ENCODE data around the gene NCKAP1.

The NCKAP1 gene

DNA sequence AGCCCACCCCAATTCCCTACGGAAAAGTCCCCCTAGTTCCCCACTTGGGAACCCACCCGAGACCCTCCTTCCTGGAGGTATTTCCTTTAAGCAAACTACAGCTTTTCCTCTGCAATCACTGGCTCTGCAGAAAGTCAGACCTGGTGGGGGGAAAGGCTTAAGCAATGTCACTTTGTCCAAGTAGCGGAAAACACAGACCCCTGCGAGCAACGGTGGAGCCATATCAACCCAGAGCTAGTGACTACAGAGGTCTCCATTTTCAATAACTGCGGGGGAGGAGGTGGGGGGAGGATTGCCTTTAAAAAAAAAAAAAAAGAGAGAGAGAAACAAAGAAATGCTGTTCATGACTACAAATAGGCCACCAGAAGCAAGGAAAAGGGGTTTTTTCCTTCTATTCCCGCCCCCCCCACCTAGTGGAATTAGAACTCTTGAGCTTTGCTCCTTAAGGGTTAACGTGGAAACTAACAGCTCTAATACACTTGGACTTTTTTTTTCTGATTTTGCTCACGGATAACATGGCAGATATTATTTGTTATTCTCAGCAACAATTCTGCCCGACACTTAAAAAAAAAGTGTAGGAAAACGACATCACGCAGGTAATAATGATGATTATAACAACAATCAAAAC lies 170.7 kb downstream of the NCKAP1 start:
- no peak overlapping the region for H3K27ac ChIP-seq (ENCODE audit: low read depth, low read length)
- H3K27me3 ChIP-seq (ENCODE audit: control insufficient read depth in 5 of 5, insufficient read depth in 4 of 5, low read length in 5 of 5), result peaks cover 2 to 16% (median 4%) of the 10 kb centered on the region in 5 donors
- peak overlapping the region in 4 of 5 donors; percentile 54 to 71 (median 68) for H3K4me3 ChIP-seq (ENCODE audit: low read depth in 1 of 5, low read length in 5 of 5)
- peaks cover 2 to 24% (median 20%) of the 10 kb centered on the region in 5 donors for H3K4me1 ChIP-seq (ENCODE audit: control insufficient read depth in 5 of 5, insufficient read depth in 5 of 5, low read length in 5 of 5)
- H3K9me3 ChIP-seq (ENCODE audit: control insufficient read depth in 5 of 5, low read length in 5 of 5), result no peaks in the 10 kb centered on the region
- peak overlapping the region in 1 of 5 donors; percentile 48 for H3K9ac ChIP-seq (ENCODE audit: low read length in 5 of 5)
- H3K36me3 ChIP-seq (ENCODE audit: control insufficient read depth in 5 of 5, insufficient read depth in 5 of 5, low read length in 5 of 5), result no peaks in the 10 kb centered on the region

DNA sequence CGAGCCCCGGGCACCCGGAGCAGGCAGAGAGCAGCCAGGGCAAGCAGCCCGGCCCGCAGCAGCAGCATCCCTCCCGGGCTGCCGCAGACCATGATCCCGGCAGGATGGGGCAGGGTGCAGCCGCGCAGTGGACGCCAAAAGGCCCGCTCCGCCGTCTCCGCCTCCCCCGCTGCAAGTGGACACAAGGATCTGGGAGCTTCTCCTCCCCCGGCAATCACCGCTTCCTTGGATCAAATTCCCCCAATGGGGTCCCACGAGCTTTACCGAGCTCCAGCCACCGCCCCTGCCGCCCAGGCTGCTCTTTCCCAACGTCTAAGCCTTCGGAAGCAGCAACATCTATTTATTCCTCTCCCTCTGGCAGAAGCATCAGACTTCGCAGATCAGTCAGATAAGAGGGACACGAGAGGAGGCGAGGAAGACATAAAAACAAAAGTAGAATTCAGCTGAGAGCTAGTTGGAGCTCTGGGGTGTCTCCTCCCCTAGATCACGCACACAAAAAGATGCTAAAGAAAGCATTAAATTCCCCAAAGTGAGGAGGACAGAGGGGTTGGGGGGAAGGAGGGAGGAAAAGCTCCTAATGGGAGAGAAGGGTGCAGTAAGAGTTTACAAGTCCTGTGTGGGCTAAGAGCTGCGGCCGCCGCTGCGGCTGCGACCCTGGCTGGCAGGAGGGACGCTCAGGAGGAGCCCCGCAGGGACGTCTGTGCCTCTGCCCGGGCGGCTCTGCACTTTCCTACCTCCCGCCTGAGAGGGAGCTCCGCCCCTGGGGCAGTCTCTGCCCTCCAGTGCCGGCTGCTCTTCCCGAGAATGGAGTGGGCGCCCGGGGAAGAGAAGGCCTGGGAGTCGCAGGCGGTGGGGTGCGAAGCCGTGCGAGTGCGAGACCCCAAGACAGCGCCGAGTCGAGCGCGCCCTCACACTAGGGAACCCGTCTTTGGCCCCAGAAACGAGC lies 171.5 kb downstream of the NCKAP1 start, which contains the start of gene FRZB:
Gene FRZB (minus strand): TSS at position 177 of the 946 bp plus-strand sequence. CDS start 85 bp downstream, at position 92.
- Histone ChIP-seq H3K4me3 (ENCODE audit: low read depth in 1 of 5, low read length in 5 of 5) (peak within 1 kb of the TSS; percentile 54 to 74 (median 68)), H3K9me3 (ENCODE audit: control insufficient read depth in 5 of 5, low read length in 5 of 5) (no peaks in the 10 kb centered on the region), H3K27ac (ENCODE audit: low read depth, low read length) (no peak within 1 kb of the TSS), H3K4me1 (ENCODE audit: control insufficient read depth in 5 of 5, insufficient read depth in 5 of 5, low read length in 5 of 5) (peaks cover 2 to 24% (median 20%) of the 10 kb centered on the region in 5 donors), H3K27me3 (ENCODE audit: control insufficient read depth in 5 of 5, insufficient read depth in 4 of 5, low read length in 5 of 5) (peaks cover 2 to 16% (median 4%) of the 10 kb centered on the region in 5 donors), H3K36me3 (ENCODE audit: control insufficient read depth in 5 of 5, insufficient read depth in 5 of 5, low read length in 5 of 5) (no peaks in the 10 kb centered on the region), H3K9ac (ENCODE audit: low read length in 5 of 5) (peak within 1 kb of the TSS in 4 of 5 donors; percentile 2 to 73 (median 55))

- H3K27ac ChIP-seq (ENCODE audit: low read depth, low read length), result no peak overlapping the region
- H3K27me3 ChIP-seq (ENCODE audit: control insufficient read depth in 5 of 5, insufficient read depth in 4 of 5, low read length in 5 of 5), result peaks cover 2 to 16% (median 4%) of the 10 kb centered on the region in 5 donors
- no peak overlapping the region for H3K9ac ChIP-seq (ENCODE audit: low read length in 5 of 5)
- H3K36me3 ChIP-seq (ENCODE audit: control insufficient read depth in 5 of 5, insufficient read depth in 5 of 5, low read length in 5 of 5), result no peaks in the 10 kb centered on the region
- H3K4me1 ChIP-seq (ENCODE audit: control insufficient read depth in 5 of 5, insufficient read depth in 5 of 5, low read length in 5 of 5), result peaks cover 2 to 24% (median 20%) of the 10 kb centered on the region in 5 donors
- no peaks in the 10 kb centered on the region for H3K9me3 ChIP-seq (ENCODE audit: control insufficient read depth in 5 of 5, low read length in 5 of 5)
- H3K4me3 ChIP-seq (ENCODE audit: low read depth in 1 of 5, low read length in 5 of 5), result peak overlapping the region in 4 of 5 donors; percentile 54 to 71 (median 68)
These were observed 172.2 kb downstream of the NCKAP1 start for GRCh38 chr2:182866095-182866460.

- no peaks in the 10 kb centered on the region for H3K9me3 ChIP-seq (ENCODE audit: control insufficient read depth in 5 of 5, low read length in 5 of 5)
These were observed 173.2 kb downstream of the NCKAP1 start for GRCh38 chr2:182864949-182865570.

DNA sequence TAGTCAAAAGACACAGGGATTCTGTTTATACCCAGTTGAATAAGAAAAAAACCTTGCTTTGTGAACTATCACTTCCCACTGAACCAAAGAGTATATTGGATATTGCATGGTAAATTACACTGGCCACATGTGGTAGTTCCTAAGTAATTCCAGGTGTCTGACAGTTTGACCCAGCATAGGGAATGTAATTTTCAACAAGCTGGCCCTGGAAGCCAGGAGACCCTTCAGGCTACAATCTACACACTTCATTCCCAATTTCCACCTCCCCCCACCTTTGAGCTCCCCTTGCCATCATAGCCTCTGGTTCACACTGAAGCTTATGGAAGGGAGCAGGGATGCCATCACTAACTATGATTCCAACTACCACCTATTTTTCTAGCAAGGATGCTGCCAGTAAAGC lies 174.6 kb downstream of the NCKAP1 start:
- H3K27ac ChIP-seq (ENCODE audit: low read depth, low read length), result no peak overlapping the region
- no peak overlapping the region for H3K9ac ChIP-seq (ENCODE audit: low read length in 5 of 5)
- H3K4me1 ChIP-seq (ENCODE audit: control insufficient read depth in 5 of 5, insufficient read depth in 5 of 5, low read length in 5 of 5), result peaks cover 2 to 24% (median 20%) of the 10 kb centered on the region in 5 donors
- H3K4me3 ChIP-seq (ENCODE audit: low read depth in 1 of 5, low read length in 5 of 5), result no peak overlapping the region
- no peaks in the 10 kb centered on the region for H3K9me3 ChIP-seq (ENCODE audit: control insufficient read depth in 5 of 5, low read length in 5 of 5)
- peaks cover 2 to 16% (median 4%) of the 10 kb centered on the region in 5 donors for H3K27me3 ChIP-seq (ENCODE audit: control insufficient read depth in 5 of 5, insufficient read depth in 4 of 5, low read length in 5 of 5)
- no peaks in the 10 kb centered on the region for H3K36me3 ChIP-seq (ENCODE audit: control insufficient read depth in 5 of 5, insufficient read depth in 5 of 5, low read length in 5 of 5)

More at GRCh38 chr2:182864949-182865570, 173.2 kb downstream of the NCKAP1 start:
- H3K9ac ChIP-seq (ENCODE audit: low read length in 5 of 5), result no peak overlapping the region
- no peak overlapping the region for H3K4me3 ChIP-seq (ENCODE audit: low read depth in 1 of 5, low read length in 5 of 5)
- peaks cover 2 to 24% (median 20%) of the 10 kb centered on the region in 5 donors for H3K4me1 ChIP-seq (ENCODE audit: control insufficient read depth in 5 of 5, insufficient read depth in 5 of 5, low read length in 5 of 5)
- peaks cover 2 to 16% (median 4%) of the 10 kb centered on the region in 5 donors for H3K27me3 ChIP-seq (ENCODE audit: control insufficient read depth in 5 of 5, insufficient read depth in 4 of 5, low read length in 5 of 5)
- no peak overlapping the region for H3K27ac ChIP-seq (ENCODE audit: low read depth, low read length)
- no peaks in the 10 kb centered on the region for H3K36me3 ChIP-seq (ENCODE audit: control insufficient read depth in 5 of 5, insufficient read depth in 5 of 5, low read length in 5 of 5)

DNA sequence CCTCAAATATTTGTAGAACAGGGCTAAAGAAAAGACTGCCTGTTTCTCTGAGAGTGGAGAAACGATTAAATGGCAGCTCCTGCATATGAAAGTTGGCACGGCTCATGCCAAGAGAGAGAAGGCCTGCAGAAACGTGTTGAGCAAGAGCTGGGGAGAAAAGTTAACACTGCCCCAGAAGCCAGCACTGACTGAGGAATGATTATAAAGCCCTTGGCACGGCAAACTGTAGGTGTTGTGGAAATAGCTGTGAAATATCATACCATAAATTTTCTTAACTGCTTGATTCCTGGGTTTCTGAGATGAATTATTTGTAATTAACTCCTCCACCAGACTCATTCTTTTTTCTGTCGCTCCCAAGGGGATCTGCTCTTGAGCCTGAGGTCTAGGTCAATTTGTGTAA lies 176.2 kb downstream of the NCKAP1 start:
- Histone ChIP-seq H3K27me3 (ENCODE audit: control insufficient read depth in 5 of 5, insufficient read depth in 4 of 5, low read length in 5 of 5) (peaks cover 2 to 11% (median 4%) of the 10 kb centered on the region in 5 donors), H3K4me1 (ENCODE audit: control insufficient read depth in 5 of 5, insufficient read depth in 5 of 5, low read length in 5 of 5) (peaks cover 0 to 17% (median 13%) of the 10 kb centered on the region in 5 donors), H3K36me3 (ENCODE audit: control insufficient read depth in 5 of 5, insufficient read depth in 5 of 5, low read length in 5 of 5) (no peaks in the 10 kb centered on the region), H3K9me3 (ENCODE audit: control insufficient read depth in 5 of 5, low read length in 5 of 5) (no peaks in the 10 kb centered on the region), H3K27ac (ENCODE audit: low read depth, low read length) (no peak overlapping the region), H3K4me3 (ENCODE audit: low read depth in 1 of 5, low read length in 5 of 5) (no peak overlapping the region), H3K9ac (ENCODE audit: low read length in 5 of 5) (no peak overlapping the region)

- H3K4me1 ChIP-seq (ENCODE audit: control insufficient read depth in 5 of 5, insufficient read depth in 5 of 5, low read length in 5 of 5), result peaks cover 0 to 5% (median under 1%) of the 10 kb centered on the region in 5 donors
- no peak overlapping the region for H3K27ac ChIP-seq (ENCODE audit: low read depth, low read length)
- H3K36me3 ChIP-seq (ENCODE audit: control insufficient read depth in 5 of 5, insufficient read depth in 5 of 5, low read length in 5 of 5), result no peaks in the 10 kb centered on the region
- peaks cover 0 to 4% (median 2%) of the 10 kb centered on the region in 5 donors for H3K27me3 ChIP-seq (ENCODE audit: control insufficient read depth in 5 of 5, insufficient read depth in 4 of 5, low read length in 5 of 5)
- H3K4me3 ChIP-seq (ENCODE audit: low read depth in 1 of 5, low read length in 5 of 5), result no peak overlapping the region
- no peak overlapping the region for H3K9ac ChIP-seq (ENCODE audit: low read length in 5 of 5)
- H3K9me3 ChIP-seq (ENCODE audit: control insufficient read depth in 5 of 5, low read length in 5 of 5), result no peaks in the 10 kb centered on the region
These were observed 177.4 kb downstream of the NCKAP1 start for GRCh38 chr2:182860858-182861257.

All from subcutaneous abdominal adipose tissue (tissue), 5 donors.